PC-9 (cell line): Measurements from ENCODE around the gene MYBL2.

Experiments
- CTCF ChIP-seq: fragments of 200-600 bp; sonication (generic); conservative IDR thresholded peaks from 2 replicates; pipeline ENCODE4 v1.6.1; 2017; ENCODE audit warnings: mixed run types, antibody characterized with exemption, mild to moderate bottlenecking, moderate library complexity
- EZH2 ChIP-seq: fragments of 200-600 bp; sonication (generic); IDR thresholded peaks from 2 replicates; pipeline ENCODE4 v1.8.0; 2017; ENCODE audit warnings: antibody characterized with exemption, low read depth

GRCh38 chr20:43662943-43663655 is 3.8 kb upstream of the MYBL2 start:
- TF ChIP-seq CTCF: no peak
- no peak for TF ChIP-seq EZH2
